ENCODE measurements around the gene NF1. TPM values are rescaled to one million over a fixed set of nuclear protein-coding genes. Genes with fewer than 3 reads are reported as not detected.

The NF1 gene
- total and polyA plus RNA-seq, 2 donors (not counting 1 experiment from before 2014, with no cell fraction given), result 10.8 to 27.7 TPM

- no peak overlapping the region for H3K9ac ChIP-seq (ENCODE audit: low read length)
- H4K20me1 ChIP-seq (ENCODE audit: control insufficient read depth, insufficient read depth, low read length, poor library complexity, severe bottlenecking), result no peaks in the 10 kb centered on the region
- H3K27me3 Mint-ChIP-seq, result no peaks in the 10 kb centered on the region
- WGBS (ENCODE audit: insufficient coverage), result 100% methylated on average over 2 of the region's 3 CpGs
- CTCF ChIA-PET, result no interaction called here
- ATAC-seq (ENCODE audit: low read depth), result no peak
- no peaks in the 10 kb centered on the region for H3K27me3 ChIP-seq (replicated peaks in 1 of 4; ENCODE audit: control extremely low read depth in 1 of 4, control insufficient read depth in 3 of 4, insufficient read depth in 4 of 4, low read length in 3 of 4)
- no peak overlapping the region for H3K4me2 ChIP-seq (replicated peaks; ENCODE audit: low read depth, low read length, poor library complexity, severe bottlenecking)
- no peak overlapping the region for H2AFZ ChIP-seq (ENCODE audit: insufficient read depth, low read depth, low read length, poor library complexity, severe bottlenecking)
- TF ChIP-seq CTCF (IDR thresholded peaks at IDR 0.05), result no peak
- TF ChIP-seq EZH2 (IDR thresholded peaks at IDR 0.05; ENCODE audit: borderline replicate concordance, insufficient read depth, low read depth, low read length, poor library complexity, severe bottlenecking), result no peak
- no peak overlapping the region for H3K27ac ChIP-seq (ENCODE audit: low read length in 2 of 2)
- no peaks in the 10 kb centered on the region for H3K9me3 Mint-ChIP-seq (ENCODE audit: insufficient read depth)
- no peaks in the 10 kb centered on the region for H3K79me2 ChIP-seq (ENCODE audit: control insufficient read depth, insufficient read depth, low read length)
- POLR2A ChIA-PET, result no interaction called here
- no peaks in the 10 kb centered on the region for H3K4me1 ChIP-seq (ENCODE audit: control insufficient read depth in 2 of 2, insufficient read depth in 2 of 2, low read length in 2 of 2)
- intact Hi-C loops (cut with micrococcal nuclease), result no loop called here
- no peak overlapping the region for H3K27ac Mint-ChIP-seq
- no peaks in the 10 kb centered on the region for H3K4me1 Mint-ChIP-seq
- peaks cover 1 to 4% of the 10 kb centered on the region in 2 experiments for H3K36me3 ChIP-seq (replicated peaks in 1 of 2; ENCODE audit: control extremely low read depth in 1 of 2, control insufficient read depth in 1 of 2, extremely low read depth in 1 of 2, insufficient read depth in 2 of 2, low read length in 1 of 2)
- H3K4me3 Mint-ChIP-seq, result no peak overlapping the region
- no peaks in the 10 kb centered on the region for H3K9me3 ChIP-seq (ENCODE audit: control extremely low read depth in 1 of 3, control insufficient read depth in 2 of 3, insufficient read depth in 1 of 3, low read length in 2 of 3)
- H3K4me3 ChIP-seq (ENCODE audit: control extremely low read depth in 1 of 5, extremely low read depth in 1 of 5, insufficient read depth in 1 of 5, low read depth in 2 of 5, low read length in 4 of 5), result no peak overlapping the region
- DNase-seq, result no peak
These were observed 49.7 kb downstream of the NF1 start for GRCh38 chr17:31144428-31144827.

- no peak overlapping the region for H3K27ac Mint-ChIP-seq
- Histone ChIP-seq H3K9ac (ENCODE audit: low read length) (no peak overlapping the region), H4K20me1 (ENCODE audit: control insufficient read depth, insufficient read depth, low read length, poor library complexity, severe bottlenecking) (no peaks in the 10 kb centered on the region), H2AFZ (ENCODE audit: insufficient read depth, low read depth, low read length, poor library complexity, severe bottlenecking) (no peak overlapping the region), H3K27ac (ENCODE audit: low read length in 2 of 2) (no peak overlapping the region), H3K36me3 (replicated peaks in 1 of 2; ENCODE audit: control extremely low read depth in 1 of 2, control insufficient read depth in 1 of 2, extremely low read depth in 1 of 2, insufficient read depth in 2 of 2, low read length in 1 of 2) (peaks cover 1 to 4% of the 10 kb centered on the region in 2 experiments), H3K4me3 (ENCODE audit: control extremely low read depth in 1 of 5, extremely low read depth in 1 of 5, insufficient read depth in 1 of 5, low read depth in 2 of 5, low read length in 4 of 5) (no peak overlapping the region), H3K9me3 (ENCODE audit: control extremely low read depth in 1 of 3, control insufficient read depth in 2 of 3, insufficient read depth in 1 of 3, low read length in 2 of 3) (no peaks in the 10 kb centered on the region), H3K27me3 (replicated peaks in 1 of 4; ENCODE audit: control extremely low read depth in 1 of 4, control insufficient read depth in 3 of 4, insufficient read depth in 4 of 4, low read length in 3 of 4) (no peaks in the 10 kb centered on the region), H3K4me1 (ENCODE audit: control insufficient read depth in 2 of 2, insufficient read depth in 2 of 2, low read length in 2 of 2) (no peaks in the 10 kb centered on the region), H3K4me2 (replicated peaks; ENCODE audit: low read depth, low read length, poor library complexity, severe bottlenecking) (no peak overlapping the region), H3K79me2 (ENCODE audit: control insufficient read depth, insufficient read depth, low read length) (no peaks in the 10 kb centered on the region)
- ChIA-PET CTCF (no interaction called here), POLR2A (no interaction called here)
- DNase-seq, result no peak
- TF ChIP-seq EZH2 (IDR thresholded peaks at IDR 0.05; ENCODE audit: borderline replicate concordance, insufficient read depth, low read depth, low read length, poor library complexity, severe bottlenecking) (no peak), CTCF (IDR thresholded peaks at IDR 0.05) (no peak)
- no peaks in the 10 kb centered on the region for H3K9me3 Mint-ChIP-seq (ENCODE audit: insufficient read depth)
- H3K4me1 Mint-ChIP-seq, result no peaks in the 10 kb centered on the region
- ATAC-seq (ENCODE audit: low read depth), result no peak
- H3K27me3 Mint-ChIP-seq, result no peaks in the 10 kb centered on the region
- WGBS (ENCODE audit: insufficient coverage), result 84% methylated on average over 7 of the region's 7 CpGs
- intact Hi-C loops (cut with micrococcal nuclease), result no loop called here
- H3K4me3 Mint-ChIP-seq, result no peak overlapping the region
These were observed 50.1 kb downstream of the NF1 start for GRCh38 chr17:31144836-31145235.
